OCI-LY3 (cell line): ENCODE measurements around the gene RAB11FIP5.

Experiments
- H2AFZ ChIP-seq: fragments of 200-600, 300-600 bp; shearing (Covaris generic); 2 replicates; pipeline ENCODE4 v1.6.0; 2014; ENCODE audit warnings: antibody characterized with exemption, low read depth, low read length
- H3K27ac ChIP-seq: fragments of 200-600, 300-600 bp; sonication (generic); 2 replicates; pipeline ENCODE4 v1.5.1; 2014; ENCODE audit warnings: mild to moderate bottlenecking, low read length, moderate library complexity, mixed read lengths
- H3K27me3 ChIP-seq: fragments of 200-600, 300-600 bp; sonication (generic); 2 replicates; pipeline ENCODE4 v1.6.1; 2014; ENCODE audit warnings: low read depth, low read length, mixed read lengths
- H3K36me3 ChIP-seq: fragments of 200-600, 300-600 bp; sonication (generic); replicated peaks from 2 replicates; pipeline ENCODE3; 2014; ENCODE audit warnings: low read depth, low read length, mixed read lengths
- H3K4me1 ChIP-seq: fragments of 300-600, 200-600 bp; sonication (generic); 2 replicates; pipeline ENCODE4 v1.6.1; 2014; ENCODE audit warnings: low read length, mixed read lengths
- H3K4me2 ChIP-seq: fragments of 200-600, 300-600 bp; sonication (generic); 2 replicates; pipeline ENCODE4 v1.6.1; 2014; ENCODE audit warnings: low read length, mixed read lengths
- H3K4me3 ChIP-seq: fragments of 300-600, 200-600 bp; sonication (generic); 2 replicates; pipeline ENCODE4 v1.5.1; 2014; ENCODE audit warnings: antibody characterized with exemption, mild to moderate bottlenecking, low read length, moderate library complexity
- H3K79me2 ChIP-seq: fragments of 300-600, 200-600 bp; shearing (Covaris generic); 2 replicates; pipeline ENCODE4 v1.6.1; 2014; ENCODE audit warnings: mild to moderate bottlenecking, low read length, mixed read lengths
- H3K9ac ChIP-seq: fragments of 300-600, 200-600 bp; shearing (Covaris generic); 2 replicates; pipeline ENCODE4 v1.6.0; 2014; ENCODE audit warnings: mild to moderate bottlenecking, low read length, moderate library complexity
- H3K9me3 ChIP-seq: fragments of 200-600, 300-600 bp; shearing (Covaris generic); 2 replicates; pipeline ENCODE4 v1.6.1; 2014; ENCODE audit warnings: low read length, mixed read lengths; ENCODE audit not compliant: insufficient read depth
- H4K20me1 ChIP-seq: fragments of 200-600, 300-600 bp; sonication (generic); 2 replicates; pipeline ENCODE4 v1.6.1; 2016; ENCODE audit warnings: low read length, mixed read lengths; ENCODE audit not compliant: insufficient read depth
- EZH2phosphoT487 ChIP-seq: fragments of 200-600 bp; shearing (Covaris generic); IDR thresholded peaks from 2 replicates; pipeline ENCODE4 v1.6.1; 2018; ENCODE audit warnings: antibody characterized with exemption, mixed run types, low read depth
- TF ChIP-seq, protein P1 (sequence below): fragments of 200-600, 300-600 bp; sonication (generic); IDR thresholded peaks from 2 replicates; pipeline ENCODE4 v1.5.1; 2014; ENCODE audit warnings: antibody characterized with exemption, low read length, low read depth

The RAB11FIP5 gene

DNA sequence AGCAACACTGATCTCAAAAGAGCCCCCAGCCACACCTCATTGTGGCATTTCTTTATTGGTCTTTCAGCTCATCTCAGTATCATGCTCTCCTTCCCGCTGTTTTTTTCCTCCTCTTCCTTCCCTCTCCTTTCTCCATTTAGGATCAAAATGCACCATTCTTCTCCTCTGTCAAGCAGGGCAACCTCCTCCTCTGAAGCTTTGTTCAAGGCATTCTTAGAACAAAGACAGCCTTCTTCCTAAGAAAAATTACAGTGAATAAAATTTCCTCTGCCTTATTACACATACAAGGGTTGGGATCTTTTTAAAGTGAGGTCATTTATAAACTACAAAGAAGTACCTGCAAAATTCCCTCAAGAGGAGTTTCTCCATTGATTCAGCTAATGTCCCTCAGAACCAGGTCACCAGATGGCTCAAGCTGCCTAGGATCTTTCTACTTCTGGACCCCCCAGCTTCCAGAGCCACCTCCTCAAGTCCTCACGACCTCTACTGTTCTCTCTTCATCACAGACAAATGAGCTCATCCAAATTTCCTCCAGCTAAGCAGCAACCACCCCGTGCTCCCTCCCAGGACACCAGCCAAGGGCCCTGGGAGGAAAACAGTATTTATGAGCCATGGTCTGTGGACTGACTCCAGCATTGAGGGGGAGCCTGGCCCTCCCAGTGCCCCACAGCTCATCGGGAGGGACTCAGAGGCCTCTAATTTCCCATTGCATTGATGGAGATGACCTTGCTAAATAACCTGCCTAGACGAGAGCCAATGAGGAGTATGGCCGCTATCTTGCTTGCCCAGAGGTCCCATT, 59.2 kb downstream of the RAB11FIP5 start:
- no peak overlapping the region for H3K4me3 ChIP-seq
- H3K4me1 ChIP-seq, result no peaks in the 10 kb centered on the region
- H2AFZ ChIP-seq, result no peak overlapping the region
- H3K36me3 ChIP-seq, result peaks cover 8% of the 10 kb centered on the region
- H3K9me3 ChIP-seq, result no peaks in the 10 kb centered on the region
- no peaks in the 10 kb centered on the region for H4K20me1 ChIP-seq
- no peaks in the 10 kb centered on the region for H3K27me3 ChIP-seq
- no peak overlapping the region for H3K4me2 ChIP-seq
- TF ChIP-seq, protein P1, sequence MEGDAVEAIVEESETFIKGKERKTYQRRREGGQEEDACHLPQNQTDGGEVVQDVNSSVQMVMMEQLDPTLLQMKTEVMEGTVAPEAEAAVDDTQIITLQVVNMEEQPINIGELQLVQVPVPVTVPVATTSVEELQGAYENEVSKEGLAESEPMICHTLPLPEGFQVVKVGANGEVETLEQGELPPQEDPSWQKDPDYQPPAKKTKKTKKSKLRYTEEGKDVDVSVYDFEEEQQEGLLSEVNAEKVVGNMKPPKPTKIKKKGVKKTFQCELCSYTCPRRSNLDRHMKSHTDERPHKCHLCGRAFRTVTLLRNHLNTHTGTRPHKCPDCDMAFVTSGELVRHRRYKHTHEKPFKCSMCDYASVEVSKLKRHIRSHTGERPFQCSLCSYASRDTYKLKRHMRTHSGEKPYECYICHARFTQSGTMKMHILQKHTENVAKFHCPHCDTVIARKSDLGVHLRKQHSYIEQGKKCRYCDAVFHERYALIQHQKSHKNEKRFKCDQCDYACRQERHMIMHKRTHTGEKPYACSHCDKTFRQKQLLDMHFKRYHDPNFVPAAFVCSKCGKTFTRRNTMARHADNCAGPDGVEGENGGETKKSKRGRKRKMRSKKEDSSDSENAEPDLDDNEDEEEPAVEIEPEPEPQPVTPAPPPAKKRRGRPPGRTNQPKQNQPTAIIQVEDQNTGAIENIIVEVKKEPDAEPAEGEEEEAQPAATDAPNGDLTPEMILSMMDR, result no peak
- no peak for TF ChIP-seq EZH2phosphoT487
- H3K9ac ChIP-seq, result no peak overlapping the region
- no peak overlapping the region for H3K27ac ChIP-seq
- no peaks in the 10 kb centered on the region for H3K79me2 ChIP-seq

DNA sequence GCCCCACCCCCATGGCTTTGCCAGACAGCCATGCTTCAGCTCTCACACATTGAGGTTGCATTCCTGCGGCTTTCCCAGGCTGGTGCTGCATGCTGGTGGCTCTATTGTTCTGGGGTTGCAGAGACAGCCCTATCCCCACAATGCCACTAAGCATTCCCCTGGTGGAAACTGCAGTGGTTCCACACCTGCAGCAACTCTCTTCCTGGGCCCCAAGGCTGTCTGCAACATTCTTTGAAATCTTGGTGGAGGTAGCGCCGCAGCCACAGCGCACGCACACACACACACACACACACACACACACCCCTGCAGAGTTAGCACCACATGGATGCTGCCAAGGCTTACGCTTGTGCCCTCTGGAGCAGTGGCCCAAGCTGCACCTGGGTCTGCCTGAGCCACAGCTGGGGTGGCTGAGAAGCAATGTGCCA, 62.6 kb downstream of the RAB11FIP5 start:
- Histone ChIP-seq H3K27ac (no peak overlapping the region), H2AFZ (no peak overlapping the region), H3K4me1 (no peaks in the 10 kb centered on the region), H3K36me3 (no peaks in the 10 kb centered on the region), H3K4me2 (no peak overlapping the region), H3K9me3 (no peaks in the 10 kb centered on the region), H3K27me3 (no peaks in the 10 kb centered on the region), H3K4me3 (no peak overlapping the region), H4K20me1 (no peaks in the 10 kb centered on the region), H3K79me2 (no peaks in the 10 kb centered on the region), H3K9ac (no peak overlapping the region)
- no peak for TF ChIP-seq EZH2phosphoT487
- TF ChIP-seq, protein P1, result no peak

DNA sequence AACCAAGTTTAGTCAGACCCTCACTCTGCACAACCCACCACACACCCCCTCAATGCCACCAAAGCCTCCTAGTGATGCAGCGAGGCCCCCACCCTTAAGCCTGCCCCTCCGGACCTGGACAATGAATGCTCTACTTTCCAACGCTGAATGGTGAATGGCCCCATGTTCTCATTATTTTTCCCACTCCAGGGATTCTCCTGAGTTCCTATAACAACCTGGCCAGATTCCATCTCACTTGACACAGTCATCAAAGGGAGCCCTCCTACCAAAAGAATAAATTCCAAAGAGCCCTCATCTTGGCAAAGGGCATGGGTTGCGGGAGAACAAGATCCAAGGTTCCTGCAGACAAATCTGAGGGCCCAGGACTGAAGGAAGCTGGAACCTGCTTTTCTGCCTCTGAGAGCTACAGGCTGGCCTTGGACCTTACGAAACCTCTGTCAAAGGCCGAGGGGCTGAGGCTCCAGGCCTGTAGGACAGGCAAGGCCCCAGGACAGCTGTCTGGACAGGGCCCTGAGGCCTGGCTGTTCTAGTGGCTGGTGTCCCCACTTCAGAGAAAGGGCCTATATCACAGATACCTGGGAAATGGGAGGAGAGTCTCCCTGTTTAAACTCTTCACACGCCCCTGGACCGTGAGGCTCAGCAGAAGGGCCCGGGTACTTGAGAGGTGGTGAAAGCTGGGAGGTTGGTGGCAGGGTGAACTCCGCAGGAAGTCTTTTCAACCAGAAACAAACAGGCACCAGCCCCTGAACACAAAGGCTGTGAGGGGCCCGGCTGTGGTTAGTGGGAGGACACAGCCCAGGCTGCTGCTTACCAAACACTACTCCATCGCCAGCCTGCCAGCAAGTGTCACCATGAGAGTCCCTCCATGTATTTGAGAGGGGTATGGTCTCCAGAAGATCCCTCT, 68.6 kb downstream of the RAB11FIP5 start:
- no peak overlapping the region for H3K4me2 ChIP-seq
- no peaks in the 10 kb centered on the region for H3K79me2 ChIP-seq
- no peaks in the 10 kb centered on the region for H3K27me3 ChIP-seq
- no peak overlapping the region for H3K4me3 ChIP-seq
- H3K9ac ChIP-seq, result no peak overlapping the region
- H4K20me1 ChIP-seq, result no peaks in the 10 kb centered on the region
- H3K36me3 ChIP-seq, result no peaks in the 10 kb centered on the region
- no peak overlapping the region for H3K27ac ChIP-seq
- H3K9me3 ChIP-seq, result no peaks in the 10 kb centered on the region
- no peak for TF ChIP-seq EZH2phosphoT487
- TF ChIP-seq, protein P1, result no peak
- no peaks in the 10 kb centered on the region for H3K4me1 ChIP-seq
- H2AFZ ChIP-seq, result no peak overlapping the region

DNA sequence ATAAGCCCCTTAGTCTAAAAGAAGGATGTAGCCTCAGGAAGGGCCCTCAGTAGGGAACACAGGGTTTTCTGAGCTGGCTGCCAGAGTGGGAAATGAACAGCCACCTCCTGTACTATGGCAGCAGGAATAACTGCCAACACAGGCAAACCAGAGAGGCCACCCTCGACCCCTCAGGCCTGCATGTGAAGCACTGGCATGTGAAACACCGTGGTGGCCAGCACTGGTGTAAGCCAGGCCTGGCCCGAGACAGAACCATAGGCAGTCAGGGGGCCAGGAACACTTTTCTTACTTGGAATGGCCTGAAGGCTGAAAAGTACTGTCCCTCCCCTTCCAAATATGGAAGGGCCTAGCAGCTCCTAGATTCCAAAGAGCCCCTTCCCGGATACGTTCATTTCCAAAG, 69.5 kb downstream of the RAB11FIP5 start:
- H3K27ac ChIP-seq, result no peak overlapping the region
- H3K4me2 ChIP-seq, result no peak overlapping the region
- H3K9me3 ChIP-seq, result no peaks in the 10 kb centered on the region

More for the DNA sequence above, 69.5 kb downstream of the RAB11FIP5 start:
- H3K36me3 ChIP-seq, result no peaks in the 10 kb centered on the region
- H4K20me1 ChIP-seq, result no peaks in the 10 kb centered on the region
- no peak overlapping the region for H2AFZ ChIP-seq
- no peaks in the 10 kb centered on the region for H3K79me2 ChIP-seq
- TF ChIP-seq EZH2phosphoT487, result no peak
- TF ChIP-seq, protein P1, result no peak
- no peak overlapping the region for H3K9ac ChIP-seq
- no peaks in the 10 kb centered on the region for H3K4me1 ChIP-seq
- no peaks in the 10 kb centered on the region for H3K27me3 ChIP-seq
- H3K4me3 ChIP-seq, result no peak overlapping the region
